A549 (cell line): ENCODE results near the gene PRR35.

Experiments used
- BHLHE40 ChIP-seq: IDR thresholded peaks from 2 replicates; pipeline ENCODE4 v1.6.1; 2012; ENCODE audit warnings: low read depth, low read length, inconsistent platforms
- CTCF ChIP-seq: fragments of >200 bp; sonication (Bioruptor Twin); formaldehyde crosslinking; IDR thresholded peaks from 3 replicates; pipeline ENCODE4 v1.5.1; 2016
- ESRRA ChIP-seq: fragments of 150-350 bp; IDR thresholded peaks from 2 replicates; pipeline ENCODE4 v1.6.1; 2014; ENCODE audit warnings: mild to moderate bottlenecking, low read length, borderline replicate concordance
- FOSL2 ChIP-seq, 2 experiments: fragments of 450-650 bp in 1 of 2; fragments of >200 bp in 1 of 2; sonication (Bioruptor Twin) in 1 of 2; formaldehyde crosslinking; IDR thresholded peaks; 2 replicates each; pipeline versions ENCODE4 v1.5.0 to v1.6.1; 2016 to 2020; ENCODE audit warnings: mild to moderate bottlenecking in 1 of 2, moderate library complexity in 1 of 2
- POLR2A ChIP-seq: IDR thresholded peaks from 2 replicates; pipeline ENCODE4 v1.6.1; 2012; ENCODE audit warnings: mild to moderate bottlenecking, low read length
- POLR2AphosphoS2 ChIP-seq: conservative IDR thresholded peaks from 2 replicates; pipeline ENCODE4 v1.6.1; 2012; ENCODE audit warnings: low read length, improper control_type of control experiment, inconsistent platforms
- REST ChIP-seq: fragments of 200-600 bp; sonication (generic); IDR thresholded peaks from 2 replicates; pipeline ENCODE4 v1.6.1; 2016; ENCODE audit warnings: antibody characterized with exemption, mild to moderate bottlenecking, moderate library complexity

GRCh38 chr16:568401-569258, 8.4 kb downstream of the PRR35 start:
- TF ChIP-seq ESRRA (no peak), CTCF (no peak), POLR2A (no peak), REST (no peak), POLR2AphosphoS2 (no peak), FOSL2 (IDR thresholded peaks at IDR 0.05) (no peak), FOSL2 (CRISPR knock-in tag; IDR thresholded peaks at IDR 0.05) (no peak), BHLHE40 (no peak)
